Measurements from ENCODE around the gene JARID2. TPM values are rescaled to one million over a fixed set of nuclear protein-coding genes. Genes with fewer than 3 reads are reported as not detected.

JARID2 gene
- total and polyA plus RNA-seq, 7 donors, result 1.1 to 16.1 (median 4.9) TPM

- H3K27me3 ChIP-seq (ENCODE audit: insufficient read depth in 3 of 3, low read length in 2 of 3), result no peaks in the 10 kb centered on the region
- DNase-seq (no peak), ATAC-seq (peak; percentile 25 to 42 (median 34))
- peak overlapping the region; percentile 46 for H3K27ac ChIP-seq
- no peak overlapping the region for H3K4me3 ChIP-seq
- H3K36me3 ChIP-seq (ENCODE audit: insufficient read depth in 1 of 2, low read depth in 1 of 2), result no peaks in the 10 kb centered on the region
- H3K9me3 ChIP-seq, result no peaks in the 10 kb centered on the region
- H3K4me1 ChIP-seq, result peaks cover 76% of the 10 kb centered on the region
- TF ChIP-seq, protein P1, sequence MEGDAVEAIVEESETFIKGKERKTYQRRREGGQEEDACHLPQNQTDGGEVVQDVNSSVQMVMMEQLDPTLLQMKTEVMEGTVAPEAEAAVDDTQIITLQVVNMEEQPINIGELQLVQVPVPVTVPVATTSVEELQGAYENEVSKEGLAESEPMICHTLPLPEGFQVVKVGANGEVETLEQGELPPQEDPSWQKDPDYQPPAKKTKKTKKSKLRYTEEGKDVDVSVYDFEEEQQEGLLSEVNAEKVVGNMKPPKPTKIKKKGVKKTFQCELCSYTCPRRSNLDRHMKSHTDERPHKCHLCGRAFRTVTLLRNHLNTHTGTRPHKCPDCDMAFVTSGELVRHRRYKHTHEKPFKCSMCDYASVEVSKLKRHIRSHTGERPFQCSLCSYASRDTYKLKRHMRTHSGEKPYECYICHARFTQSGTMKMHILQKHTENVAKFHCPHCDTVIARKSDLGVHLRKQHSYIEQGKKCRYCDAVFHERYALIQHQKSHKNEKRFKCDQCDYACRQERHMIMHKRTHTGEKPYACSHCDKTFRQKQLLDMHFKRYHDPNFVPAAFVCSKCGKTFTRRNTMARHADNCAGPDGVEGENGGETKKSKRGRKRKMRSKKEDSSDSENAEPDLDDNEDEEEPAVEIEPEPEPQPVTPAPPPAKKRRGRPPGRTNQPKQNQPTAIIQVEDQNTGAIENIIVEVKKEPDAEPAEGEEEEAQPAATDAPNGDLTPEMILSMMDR (IDR thresholded peaks at IDR 0.05), result no peak
- intact Hi-C loops (cut with DNase I), result loop anchor here in 1 of 2 donors (5.0 kb wide), 1 partner anchor 139 kb away; the partner anchor contains the start of gene JARID2
- WGBS, 3 donors, result 62 to 82% (median 62%) methylated on average over 3 of the region's 3 CpGs
These were observed 140.9 kb downstream of the JARID2 start for GRCh38 chr6:15386756-15387112.

DNA sequence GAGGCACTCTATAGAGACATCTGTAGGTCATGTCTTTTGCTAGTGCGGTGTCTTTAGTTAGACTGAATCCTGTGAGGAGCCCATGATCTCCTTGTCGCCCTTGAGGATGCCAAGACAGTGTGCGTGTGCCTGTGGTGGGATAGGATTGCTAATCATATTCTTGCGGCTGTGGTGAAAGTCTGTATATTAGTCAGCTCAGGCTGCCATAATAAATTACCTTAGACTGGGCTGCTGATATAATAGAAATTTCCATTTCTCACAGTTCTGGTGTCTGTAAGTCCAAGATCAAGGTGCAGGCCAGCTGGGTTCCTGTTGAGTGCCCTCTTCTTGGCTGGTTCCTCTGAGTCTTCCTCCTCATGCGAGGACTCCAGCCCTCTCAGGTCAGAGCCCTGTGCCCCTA is 141.2 kb downstream of the JARID2 start:
- intact Hi-C loops (cut with DNase I), result loop anchor here in 1 of 2 donors (5.0 kb wide), 1 partner anchor 140 kb away; the partner anchor contains the start of gene JARID2
- Histone ChIP-seq H3K36me3 (ENCODE audit: insufficient read depth in 1 of 2, low read depth in 1 of 2) (no peaks in the 10 kb centered on the region), H3K9me3 (no peaks in the 10 kb centered on the region), H3K27ac (no peak overlapping the region), H3K4me3 (no peak overlapping the region), H3K27me3 (ENCODE audit: insufficient read depth in 3 of 3, low read length in 2 of 3) (no peaks in the 10 kb centered on the region), H3K4me1 (peaks cover 76% of the 10 kb centered on the region)
- 47 to 89% (median 59%) methylated on average over 5 of the region's 5 CpGs for WGBS, 3 donors
- TF ChIP-seq, protein P1 (IDR thresholded peaks at IDR 0.05), result no peak
- ATAC-seq (peak; percentile 40 to 71 (median 54)), DNase-seq (no peak)

DNA sequence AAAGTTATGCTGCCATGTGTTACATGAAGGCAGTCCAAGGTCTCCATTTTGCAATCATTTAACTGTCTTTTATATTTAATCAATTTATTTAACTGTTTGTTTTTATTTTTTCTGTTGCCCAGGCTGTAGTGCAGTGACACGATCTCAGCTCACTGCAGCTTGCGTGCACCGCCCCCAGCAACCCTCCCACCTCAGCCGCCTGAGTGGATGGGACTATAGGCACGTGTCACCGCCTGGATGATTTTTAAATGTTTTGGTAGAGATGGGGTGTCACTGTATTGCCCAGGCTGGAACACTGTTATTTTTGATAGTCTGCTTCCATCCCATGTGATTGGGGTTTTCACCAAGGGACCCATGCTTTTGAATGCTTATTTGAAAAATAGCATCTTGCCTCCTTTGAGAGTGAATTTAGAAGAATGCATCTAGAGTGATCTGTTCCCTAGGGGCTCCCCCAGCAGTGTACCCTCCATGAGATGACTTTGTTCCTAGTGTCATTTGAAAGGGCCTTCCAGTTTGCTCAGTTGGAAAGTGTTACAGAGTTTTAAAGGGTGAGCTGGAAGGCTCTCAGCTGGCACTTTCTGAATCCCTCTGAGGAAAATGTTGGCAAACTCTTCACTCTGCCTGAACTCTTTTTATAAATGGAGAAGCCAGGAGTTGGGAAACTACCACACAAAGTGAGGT is 143.4 kb downstream of the JARID2 start:
- no peaks in the 10 kb centered on the region for H3K36me3 ChIP-seq (ENCODE audit: insufficient read depth in 1 of 2, low read depth in 1 of 2)
- DNase-seq, result no peak
- WGBS, 3 donors, result 68 to 80% (median 74%) methylated on average over 6 of the region's 6 CpGs
- ATAC-seq, result peak; percentile 38 to 77 (median 50)
- no peak overlapping the region for H3K4me3 ChIP-seq
- peak overlapping the region; percentile 38 for H3K27ac ChIP-seq
- TF ChIP-seq, protein P1 (IDR thresholded peaks at IDR 0.05), result no peak
- no peaks in the 10 kb centered on the region for H3K27me3 ChIP-seq (ENCODE audit: insufficient read depth in 3 of 3, low read length in 2 of 3)
- intact Hi-C loops (cut with DNase I), result loop anchor here in 1 of 2 donors (5.0 kb wide), 1 partner anchor 142 kb away; the partner anchor contains the start of gene JARID2
- H3K4me1 ChIP-seq, result peaks cover 70% of the 10 kb centered on the region
- no peaks in the 10 kb centered on the region for H3K9me3 ChIP-seq

DNA sequence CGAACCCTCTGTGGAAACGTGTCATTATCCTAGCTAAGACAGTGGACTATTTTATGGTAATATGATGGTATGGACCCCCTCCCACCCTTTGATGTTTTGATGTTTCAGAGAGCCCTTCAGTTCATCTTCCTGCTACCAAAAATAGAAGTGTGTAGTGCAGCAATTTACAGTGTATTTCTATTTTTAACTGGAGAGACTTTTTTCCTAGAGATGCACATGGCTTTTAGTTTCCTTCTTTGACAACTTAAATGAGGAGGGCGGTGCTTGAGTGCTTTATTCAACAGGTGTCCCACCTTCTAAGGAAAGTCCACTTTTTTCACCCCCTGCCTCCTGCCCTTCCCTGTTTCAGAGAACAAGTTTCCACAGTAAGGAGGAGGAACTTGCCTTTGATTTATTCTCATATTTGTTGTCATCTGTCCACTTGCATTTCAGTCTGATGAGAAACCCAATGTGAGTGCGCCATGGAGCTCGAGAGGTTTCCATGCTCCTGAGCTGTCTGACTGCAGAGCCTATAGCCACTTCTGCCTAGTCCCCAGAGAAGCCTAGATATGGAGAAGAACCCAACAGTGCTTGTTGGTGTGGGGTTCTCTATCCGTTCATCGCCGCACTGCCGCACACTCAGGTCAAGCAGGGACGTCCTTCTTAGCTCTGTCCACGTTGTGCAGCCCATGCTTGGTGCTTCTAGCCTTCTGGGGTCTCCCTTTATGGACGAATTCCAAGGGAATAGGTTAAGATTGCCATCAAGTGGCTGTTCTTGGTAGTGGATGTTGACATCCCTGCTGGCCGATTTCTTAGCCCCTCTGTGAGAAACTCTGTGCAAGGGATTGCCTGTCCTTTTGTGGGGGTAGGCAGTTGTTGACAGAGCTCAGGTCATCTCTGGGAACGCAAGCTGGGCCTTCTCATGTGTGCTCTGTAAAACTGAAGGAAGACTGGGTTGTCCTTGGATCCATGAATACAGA is 144.2 kb downstream of the JARID2 start:
- Histone ChIP-seq H3K27me3 (ENCODE audit: insufficient read depth in 3 of 3, low read length in 2 of 3) (no peaks in the 10 kb centered on the region), H3K4me3 (no peak overlapping the region), H3K9me3 (no peaks in the 10 kb centered on the region), H3K27ac (peak overlapping the region; percentile 38), H3K4me1 (peaks cover 62% of the 10 kb centered on the region), H3K36me3 (ENCODE audit: insufficient read depth in 1 of 2, low read depth in 1 of 2) (no peaks in the 10 kb centered on the region)
- intact Hi-C loops (cut with DNase I), result loop anchor here in 1 of 2 donors (5.0 kb wide), 1 partner anchor 143 kb away; the partner anchor contains the start of gene JARID2
- ATAC-seq, result peak; percentile 40 to 69 (median 59)
- 21 to 34% (median 27%) methylated on average over 14 of the region's 14 CpGs for WGBS, 3 donors
- peak in 1 of 2 donors; percentile 58 for DNase-seq
- TF ChIP-seq, protein P1 (IDR thresholded peaks at IDR 0.05), result peak; percentile 58
